DMS53 treated with DMSO at 0.1 percent for 48 hours (cell line): ENCODE results near the gene ZBTB33.

ENCODE experiments used
- DNase-seq: peaks from one replicate; lab custom pipeline; 2025; ENCODE audit not compliant: unreplicated experiment; lab: John Stamatoyannopoulos, UW

ZBTB33 gene

DNA sequence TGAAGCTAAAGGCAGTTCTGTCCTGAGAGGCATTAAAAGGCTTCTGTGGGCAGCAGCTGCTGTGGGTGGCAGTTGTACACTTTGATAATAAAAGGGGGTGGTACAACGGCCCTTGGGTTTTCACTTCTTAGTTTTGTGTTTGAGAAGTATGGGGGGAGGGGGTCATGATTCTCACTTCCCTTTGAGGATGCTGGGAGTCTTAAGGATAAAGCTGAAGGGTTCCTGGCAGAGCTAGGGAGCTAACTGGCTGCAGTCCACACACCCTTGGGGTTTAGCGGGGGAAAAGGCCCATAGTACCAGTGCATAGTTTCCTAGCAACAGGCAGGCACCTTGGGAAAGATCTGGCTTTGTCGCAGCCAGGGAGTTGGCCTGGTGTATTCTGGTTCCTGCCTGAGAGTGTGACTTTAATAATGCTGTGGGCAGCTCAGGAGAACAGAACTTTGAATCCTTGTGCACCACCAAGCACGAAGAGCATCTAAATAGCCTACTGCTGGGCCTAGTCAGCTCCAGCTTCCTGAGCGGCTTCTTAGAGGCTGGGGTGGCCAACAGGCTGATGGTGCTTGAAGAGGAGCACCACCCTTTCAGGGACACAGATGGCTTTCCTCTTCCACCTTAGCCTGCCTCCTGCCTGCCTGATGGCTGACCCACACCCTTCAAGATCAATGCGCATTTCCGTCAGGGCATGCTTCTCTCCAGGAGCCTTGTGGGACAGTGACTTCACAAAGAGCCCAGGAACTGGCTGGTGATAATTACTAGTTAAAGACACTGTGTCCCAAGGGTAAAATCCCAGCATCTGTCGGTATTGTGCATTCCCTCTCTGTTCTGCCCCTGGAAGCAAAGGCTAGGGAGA lies 12.5 kb downstream of the ZBTB33 start:
- no peak for DNase-seq

DNA sequence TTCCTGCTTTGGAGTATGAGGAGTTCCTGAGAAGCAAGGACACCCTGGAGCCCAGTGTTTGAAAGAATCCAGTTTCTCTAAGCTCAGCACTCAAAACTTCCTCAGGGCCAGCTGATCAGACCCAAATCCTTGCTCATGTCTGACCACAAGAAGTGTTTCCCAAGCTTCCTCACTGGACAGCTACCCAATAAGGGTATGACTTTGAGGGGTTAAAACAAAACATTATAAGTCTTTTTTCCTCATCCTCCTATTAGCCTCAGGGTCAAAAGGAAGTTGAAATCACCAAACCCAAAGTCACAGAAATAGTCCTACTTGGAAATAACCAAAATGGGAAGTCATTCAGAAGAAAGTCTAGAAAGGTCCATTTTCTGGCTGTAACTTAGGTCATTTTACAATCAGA lies 13.7 kb downstream of the ZBTB33 start:
- DNase-seq: no peak

DNA sequence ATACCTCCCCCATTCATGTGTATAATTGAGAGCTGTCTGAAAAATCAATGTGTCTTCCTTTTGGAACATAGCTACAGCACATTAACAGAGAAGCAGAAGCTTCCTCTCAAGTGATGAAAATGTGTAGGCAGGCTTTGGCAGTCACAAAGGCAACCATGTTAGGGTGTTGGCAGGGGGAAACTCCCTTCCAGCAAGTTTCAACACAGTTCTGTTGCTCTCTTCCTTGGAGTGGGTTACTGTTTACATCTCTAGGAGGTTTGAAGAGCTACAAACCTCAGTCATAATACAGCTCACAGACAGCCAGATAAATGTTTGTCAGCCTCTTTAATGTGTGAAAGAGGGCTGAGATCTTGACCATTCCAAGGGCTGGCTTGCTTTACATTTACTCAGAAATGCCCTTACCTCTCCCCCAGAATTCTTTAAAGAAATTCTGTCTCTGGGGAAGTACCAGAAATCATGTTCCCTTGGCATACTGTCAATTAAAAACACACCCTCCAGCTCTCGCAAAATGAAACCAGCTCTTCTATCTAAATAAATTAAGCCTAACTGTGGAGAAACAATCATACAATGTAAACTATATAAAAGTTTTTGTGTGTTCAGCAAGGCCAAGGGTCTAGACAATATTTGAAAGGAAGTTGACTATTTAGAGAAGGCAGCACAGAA lies 18.9 kb downstream of the ZBTB33 start:
- DNase-seq: no peak

DNA sequence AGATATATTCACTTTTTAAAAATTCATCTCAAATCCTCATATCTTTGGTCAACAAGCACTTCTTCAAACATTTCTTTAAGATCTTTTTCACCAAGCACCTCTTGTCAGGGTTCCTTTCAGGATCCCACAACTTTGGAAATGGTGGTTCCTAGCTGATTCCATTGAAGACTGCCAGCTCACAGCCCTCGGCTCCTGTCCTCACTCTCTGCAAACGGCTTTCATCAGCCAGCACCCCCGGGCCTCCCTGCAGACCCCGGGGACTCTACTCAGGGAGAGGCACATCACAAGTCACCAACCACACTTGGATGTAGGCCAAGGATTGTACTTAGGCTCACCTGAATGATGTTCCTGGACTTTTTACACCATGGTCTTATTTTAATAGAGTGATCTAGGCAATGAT lies 20.0 kb downstream of the ZBTB33 start:
- no peak for DNase-seq

DNA sequence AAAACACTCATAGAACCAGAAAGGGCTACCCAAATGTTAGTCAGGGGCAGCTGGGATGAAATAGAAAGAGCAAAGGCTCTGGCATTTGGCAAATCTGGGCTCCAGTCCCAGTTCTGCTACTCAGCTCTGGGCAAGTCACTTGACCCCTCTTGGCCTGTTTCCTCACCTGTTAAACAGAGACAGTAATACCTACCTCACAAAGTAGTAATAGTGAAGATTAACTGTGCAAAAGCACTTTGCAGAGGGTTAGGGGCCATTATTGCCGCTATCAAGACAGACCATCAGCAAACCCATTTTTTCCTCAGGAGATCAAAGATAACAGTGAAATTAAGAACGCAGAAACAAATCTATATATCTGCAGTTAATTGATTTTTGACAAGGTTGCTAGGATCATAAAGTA lies 20.6 kb downstream of the ZBTB33 start:
- no peak for DNase-seq

DNA sequence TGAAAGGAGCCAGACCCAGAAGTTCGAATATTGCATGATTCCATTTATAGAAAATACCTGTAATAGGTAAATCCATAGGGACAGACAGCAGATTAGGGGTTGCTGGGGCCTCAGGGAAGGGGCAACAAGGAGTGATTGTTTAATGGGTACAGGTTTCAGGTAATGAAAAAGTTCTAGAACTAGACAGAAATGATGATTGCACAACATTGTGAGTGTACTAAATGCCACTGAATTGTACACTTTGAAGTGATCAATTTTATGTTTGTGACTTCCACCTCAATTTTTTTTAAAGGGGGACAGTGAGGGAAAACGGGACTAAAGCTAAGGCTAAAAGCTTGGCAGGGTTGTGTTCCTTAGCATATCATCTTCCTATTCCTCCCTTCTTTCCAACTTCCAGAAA lies 23.5 kb downstream of the ZBTB33 start:
- DNase-seq: no peak

DNA sequence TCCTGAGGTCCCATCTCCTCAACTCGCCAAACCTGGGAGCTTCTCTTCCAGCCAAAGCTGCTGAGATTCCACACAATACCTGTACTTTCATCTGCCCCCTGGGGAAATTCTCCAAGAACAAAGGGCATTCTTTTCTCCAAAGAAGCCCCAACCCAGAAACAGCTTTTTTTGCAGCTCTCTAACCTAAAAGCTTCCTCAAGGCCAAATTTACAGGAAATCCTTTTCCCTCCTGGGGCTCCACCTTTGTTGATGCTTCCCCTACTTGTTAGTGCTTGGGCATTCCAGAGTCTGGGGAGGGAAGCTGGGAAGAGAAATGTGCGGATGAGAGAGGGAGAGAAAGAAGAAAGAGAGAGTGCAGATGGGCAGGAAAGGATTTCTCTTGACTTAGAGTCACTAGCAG lies 24.3 kb downstream of the ZBTB33 start:
- no peak for DNase-seq

DNA sequence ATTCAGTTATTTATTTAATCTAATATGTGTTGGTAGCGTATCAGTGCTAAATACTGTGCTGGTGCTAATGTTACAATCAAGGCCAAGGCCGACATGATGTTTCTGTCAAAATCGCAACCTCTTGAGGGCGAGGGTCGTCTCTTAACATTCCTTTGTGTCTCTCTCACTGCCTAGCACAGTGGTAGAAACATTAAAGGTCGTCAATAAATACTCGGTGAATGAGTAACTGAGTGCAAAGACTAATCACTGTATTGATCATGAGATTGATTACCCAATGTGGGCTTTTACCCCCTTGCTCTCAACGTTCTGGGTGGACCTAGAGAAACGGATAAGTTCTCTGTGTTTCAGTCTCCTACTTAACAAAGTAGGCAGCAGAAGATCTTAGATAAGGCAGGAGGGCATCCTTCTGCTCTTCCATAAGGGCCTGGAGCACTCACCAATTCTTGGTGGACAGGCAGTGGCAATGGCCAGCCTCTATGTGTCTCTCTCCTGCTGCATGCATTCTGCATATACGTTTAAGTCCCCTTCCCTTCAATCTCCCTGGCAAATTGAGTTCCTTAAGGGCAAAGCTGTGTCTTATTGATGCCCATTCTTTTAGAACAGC lies 30.5 kb downstream of the ZBTB33 start:
- no peak for DNase-seq

DNA sequence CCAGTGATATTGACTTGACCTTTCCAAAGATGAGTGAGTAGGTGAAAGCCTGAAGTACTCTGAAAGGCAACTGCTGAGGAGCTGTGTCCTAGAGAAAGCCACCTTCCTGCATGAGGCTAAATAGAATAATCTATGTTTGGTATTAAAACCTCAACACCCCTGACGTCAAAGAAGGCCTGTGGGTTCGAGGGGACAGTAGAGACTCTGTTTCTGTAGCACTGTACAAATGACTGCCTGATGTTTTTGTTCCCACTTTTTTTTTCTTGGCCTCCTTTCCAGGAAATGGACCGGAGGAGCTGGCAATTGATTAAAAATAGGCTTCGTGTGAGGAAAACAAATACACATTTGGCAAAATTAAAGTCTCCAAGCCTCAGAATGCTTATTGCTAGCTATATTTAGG lies 31.1 kb downstream of the ZBTB33 start:
- DNase-seq: no peak

DNA sequence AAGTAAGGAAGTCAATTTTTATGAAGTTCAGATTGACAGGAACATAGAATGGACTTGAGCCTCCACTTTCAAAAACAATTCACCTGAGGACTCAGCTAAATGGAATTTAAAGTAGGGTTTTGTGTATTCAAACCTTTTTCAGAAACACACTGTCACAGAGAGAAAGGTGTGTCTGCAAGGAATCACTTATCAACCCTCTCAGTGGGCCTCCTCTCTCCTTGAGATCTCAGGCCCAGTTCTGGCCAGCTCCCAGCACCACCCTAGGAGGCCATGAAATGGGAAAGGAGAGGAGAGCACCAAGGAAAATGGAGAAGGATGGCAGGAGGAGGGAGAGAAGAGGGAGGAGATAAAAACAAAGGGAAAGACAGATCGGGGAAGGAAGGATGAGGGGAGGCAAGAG lies 32.1 kb downstream of the ZBTB33 start:
- no peak for DNase-seq

DNA sequence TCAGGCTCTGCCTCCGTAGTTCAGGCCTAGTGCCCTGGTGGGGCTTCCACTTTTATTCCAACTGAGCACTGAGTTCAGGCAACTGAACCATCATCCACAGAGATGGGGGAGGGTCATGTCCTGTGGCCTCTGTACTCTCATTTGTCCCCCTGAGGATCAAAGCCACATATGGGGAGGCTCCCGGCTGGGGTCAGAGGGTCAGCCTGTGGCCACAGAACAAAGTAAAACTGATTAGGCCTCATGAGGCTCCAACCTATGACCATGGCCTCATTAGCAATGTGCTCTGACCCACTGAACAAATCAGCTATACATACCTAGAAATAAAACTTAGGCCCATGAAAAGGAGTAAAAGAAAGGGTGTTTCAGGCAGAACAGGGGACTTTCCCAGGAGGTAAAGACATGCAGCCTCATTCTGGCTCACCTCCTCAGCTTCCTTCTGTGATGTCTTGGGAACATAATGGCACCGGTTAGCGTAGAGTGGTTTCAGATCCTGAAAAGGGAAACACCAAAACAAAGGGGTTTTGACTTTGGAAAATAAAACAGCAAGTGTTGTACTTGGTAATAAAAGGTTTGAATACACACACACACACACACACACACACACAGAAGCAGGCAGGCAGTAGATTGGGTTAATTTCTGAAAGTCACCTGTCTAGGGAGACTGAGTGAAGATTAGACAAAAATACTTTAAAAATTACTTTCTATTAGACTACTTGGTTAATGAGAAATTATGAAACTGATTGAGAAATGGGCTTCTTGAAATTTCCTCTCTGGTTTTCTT lies 36.3 kb downstream of the ZBTB33 start:
- DNase-seq: no peak

DNA sequence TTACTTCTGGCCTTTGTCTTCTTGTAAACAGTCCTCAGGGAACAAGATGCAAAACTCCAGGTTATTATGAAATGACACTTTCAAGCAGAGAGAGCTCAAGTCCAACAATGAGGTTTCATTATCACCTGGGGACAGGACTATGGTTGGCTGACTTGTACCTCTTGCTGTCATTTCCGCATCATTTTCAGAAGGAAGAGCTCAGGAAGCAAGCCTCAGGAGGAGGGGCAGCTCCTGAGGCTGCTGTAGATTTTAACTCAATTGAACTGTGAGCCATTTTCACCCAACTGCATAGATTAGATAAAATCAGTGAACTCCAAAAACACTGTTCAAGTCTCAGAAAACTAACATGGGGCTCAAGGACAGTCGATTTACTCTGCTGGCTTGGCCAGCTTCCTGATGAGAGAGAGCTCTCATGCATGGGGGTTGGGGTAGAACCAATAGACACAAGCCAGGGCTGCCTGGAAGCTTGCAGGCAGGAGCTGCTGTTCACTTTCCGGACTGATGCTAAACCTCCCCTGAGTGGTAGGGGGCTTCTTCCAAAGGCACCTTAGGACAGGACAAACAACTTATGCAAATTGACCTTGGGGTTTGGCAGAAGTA lies 37.0 kb downstream of the ZBTB33 start:
- DNase-seq: no peak

DNA sequence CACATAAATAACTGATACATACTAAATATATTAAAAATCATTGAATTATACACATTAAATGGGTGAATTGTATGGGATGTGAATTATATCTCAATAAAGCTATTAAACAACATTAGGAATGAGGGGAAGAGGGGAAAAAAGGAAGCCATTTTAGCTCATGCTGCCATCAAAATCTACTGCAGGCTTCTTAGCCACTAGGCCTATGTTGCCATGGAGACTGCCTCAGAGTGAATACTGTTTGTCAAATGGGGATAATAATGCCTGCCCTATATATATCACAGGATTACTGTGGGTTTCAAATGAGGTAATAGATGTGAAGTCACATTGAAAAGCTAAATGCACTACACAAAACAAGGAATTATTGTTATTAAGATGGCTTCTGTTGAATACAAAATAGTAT lies 39.5 kb downstream of the ZBTB33 start:
- no peak for DNase-seq

DNA sequence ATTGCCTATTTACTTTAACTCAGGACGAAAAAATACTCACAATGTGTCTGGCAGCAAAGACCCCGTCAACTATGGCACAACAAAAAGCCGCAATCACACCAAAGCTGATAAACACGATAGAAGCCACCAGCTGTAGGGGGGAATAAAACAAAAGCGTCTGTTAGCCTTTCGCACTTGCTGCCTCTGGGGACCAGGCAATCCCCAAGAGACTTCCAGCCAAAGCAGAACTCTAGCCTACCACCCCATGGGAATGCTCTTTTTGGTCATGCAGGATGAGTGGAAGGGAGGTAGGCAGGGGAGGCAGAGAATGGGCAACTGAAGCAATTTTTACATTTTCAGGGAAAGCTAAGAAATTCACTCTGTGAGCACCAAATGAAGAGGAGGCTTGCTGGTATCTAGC lies 40.6 kb downstream of the ZBTB33 start:
- DNase-seq: no peak

DNA sequence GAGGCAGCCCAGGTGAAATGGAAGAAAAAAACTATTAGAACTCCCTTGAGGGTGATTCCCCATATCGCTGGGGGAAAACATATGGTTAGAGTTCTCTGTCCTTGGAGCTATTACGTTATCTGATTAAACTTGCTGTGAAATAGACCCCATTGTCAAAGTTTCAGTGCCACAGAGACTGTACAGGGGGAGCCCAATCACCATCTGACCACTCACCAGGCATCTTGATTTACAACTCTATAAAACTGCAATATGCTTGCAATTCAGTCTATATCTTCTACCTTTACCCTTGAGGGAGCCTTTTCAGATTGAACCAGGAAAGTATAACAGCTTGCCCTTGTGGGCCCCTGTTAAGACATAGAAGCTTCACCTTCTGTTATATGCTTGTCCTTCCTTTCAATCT lies 42.4 kb downstream of the ZBTB33 start:
- no peak for DNase-seq

DNA sequence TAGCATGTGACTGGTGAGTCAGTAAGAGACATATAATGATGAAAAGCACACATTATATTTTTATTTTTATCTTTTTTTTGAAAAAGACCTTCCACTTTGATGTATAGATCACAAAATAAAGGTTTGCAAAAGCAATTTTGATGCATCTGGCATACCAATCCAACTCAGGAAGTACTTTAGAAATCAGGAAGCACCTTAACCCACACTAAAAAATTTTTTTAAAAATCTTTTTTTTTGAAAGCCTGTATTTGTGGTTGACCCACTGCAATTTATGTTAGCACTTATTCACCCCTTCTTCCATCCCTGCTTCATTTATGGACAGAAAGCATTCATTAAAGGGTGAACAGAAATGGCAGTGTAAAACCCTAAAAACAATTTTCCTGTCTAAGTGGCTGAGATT lies 44.0 kb downstream of the ZBTB33 start:
- DNase-seq: no peak

DNA sequence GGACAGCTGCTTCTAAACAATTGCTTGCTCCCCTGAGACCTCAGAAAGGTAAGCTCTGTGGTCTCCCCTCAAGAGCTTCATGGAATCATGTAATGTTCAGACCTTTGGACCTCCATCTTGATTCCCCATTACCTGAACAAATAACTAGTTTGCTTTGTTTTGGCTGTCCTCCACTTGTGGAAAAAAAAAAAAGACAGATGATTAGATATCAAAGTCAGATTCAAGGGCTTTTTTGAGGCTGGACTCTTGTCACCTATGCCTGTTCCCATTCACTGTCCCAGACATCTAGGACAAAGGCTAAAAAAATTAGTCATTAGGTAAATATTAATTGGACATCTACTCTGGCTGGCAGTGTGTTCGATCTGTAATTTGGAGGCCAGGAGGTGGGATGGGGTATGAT lies 47.3 kb downstream of the ZBTB33 start:
- DNase-seq: no peak

DNA sequence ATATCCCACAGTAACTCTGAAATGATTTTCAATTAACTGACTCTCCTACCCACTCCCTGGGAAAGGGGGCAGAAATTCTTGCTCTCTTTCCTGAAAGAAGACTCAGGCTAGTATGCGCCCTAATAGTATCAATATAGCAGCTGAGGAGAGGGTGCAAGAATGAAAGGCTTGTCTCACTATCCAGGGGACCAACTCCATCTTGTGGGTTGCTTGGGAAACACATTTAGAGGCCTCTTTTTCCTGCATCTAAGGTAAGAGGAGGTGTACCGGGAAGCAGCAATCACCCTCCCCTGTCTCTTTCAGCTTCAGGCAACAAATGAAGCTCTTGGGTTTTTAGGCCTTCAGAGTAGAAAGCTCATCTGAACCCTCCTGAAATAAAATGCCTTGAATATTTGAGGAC lies 49.3 kb downstream of the ZBTB33 start:
- no peak for DNase-seq

DNA sequence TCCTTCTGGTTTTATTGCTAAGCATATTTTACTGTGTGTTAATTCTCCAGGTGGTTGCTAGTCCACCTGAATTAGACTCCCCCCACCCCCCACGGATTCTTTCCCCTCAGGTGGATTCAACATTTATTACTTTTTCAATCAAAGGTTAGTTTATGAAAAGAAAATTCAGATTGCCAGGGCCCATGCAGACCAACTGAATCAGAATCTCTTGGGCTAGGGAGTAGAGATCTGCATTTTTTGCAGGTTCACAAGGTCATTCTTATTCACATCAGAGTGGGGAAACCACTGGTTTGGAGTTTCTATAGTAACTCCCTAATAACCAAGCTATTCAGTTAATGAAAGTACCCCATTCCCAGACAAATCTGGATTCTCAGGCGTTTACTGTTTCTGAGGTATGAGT lies 50.9 kb downstream of the ZBTB33 start:
- no peak for DNase-seq

DNA sequence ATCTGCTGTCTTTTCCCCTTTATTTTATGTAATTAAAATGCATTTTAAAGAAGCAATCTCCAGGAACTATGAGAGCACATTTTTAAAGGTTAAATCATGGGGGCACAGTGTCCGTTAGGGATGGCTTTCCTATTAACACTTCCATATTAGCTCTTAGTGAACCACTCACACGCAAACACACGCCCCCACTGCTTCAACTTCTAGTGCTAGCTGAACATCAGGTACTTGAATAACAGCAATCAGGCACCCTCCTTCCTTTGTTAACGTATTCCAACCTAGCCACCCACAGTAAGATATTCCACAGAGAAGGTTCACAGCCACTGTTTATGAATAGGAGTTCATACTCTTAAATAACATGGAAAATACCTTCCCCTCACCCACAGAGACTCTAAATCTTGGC lies 51.3 kb downstream of the ZBTB33 start:
- no peak for DNase-seq

DNA sequence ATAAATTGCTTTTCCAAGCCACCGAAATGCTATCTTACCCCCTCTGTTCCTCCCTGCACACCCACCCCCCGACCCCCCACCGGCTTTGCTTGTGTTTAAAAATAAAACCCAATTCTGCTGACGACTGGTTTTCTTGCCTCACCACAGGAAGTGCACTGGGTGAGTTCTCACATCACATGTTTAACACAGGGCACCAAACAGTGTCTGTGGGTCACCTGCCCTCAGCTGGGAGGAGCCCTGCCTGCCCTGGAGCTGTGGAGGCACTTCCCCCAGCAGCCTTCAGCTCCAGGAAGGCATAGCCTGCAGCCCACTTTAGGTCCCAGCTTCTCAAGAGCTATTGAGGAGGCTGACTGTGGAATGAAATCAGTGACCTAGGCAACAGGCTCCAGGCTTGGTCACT lies 51.8 kb downstream of the ZBTB33 start:
- no peak for DNase-seq
